Activated CD4-positive, alpha-beta memory T cell treated with anti-CD3 and anti-CD28 coated beads, Interleukin-2, amount 10 ng/mL, durations not matched to agents 7 days and 5 days (primary cell): Measurements from ENCODE around the gene IRX1. TPM values are rescaled to one million over a fixed set of nuclear protein-coding genes. Genes with fewer than 3 reads are reported as not detected.

Source experiments
- CTCF ChIA-PET: fragments of 350-600 bp; sonication (Branson Sonifier 250); formaldehyde crosslinking; loops from one replicate; lab custom pipeline; 2021; ENCODE audit warnings: antibody characterized with exemption, inconsistent platforms; lab: Charles Lee
- POLR2A ChIA-PET: fragments of 350-600 bp; sonication (Branson Sonifier 250); formaldehyde crosslinking; loops from one replicate; lab custom pipeline; 2021; ENCODE audit warnings: antibody characterized with exemption; lab: Charles Lee
- DNase-seq: peaks from one replicate; pipeline ENCODE4 v3.0.0-alpha.2; 2020
- H3K27ac Mint-ChIP-seq: one replicate; pipeline ENCODE4 v1.8.0; 2021; ENCODE audit warnings: mild to moderate bottlenecking, mixed read lengths
- H3K27me3 Mint-ChIP-seq: one replicate; pipeline ENCODE4 v1.8.0; 2021; ENCODE audit warnings: mixed read lengths
- H3K36me3 Mint-ChIP-seq: one replicate; pipeline ENCODE4 v1.8.0; 2021; ENCODE audit warnings: low read depth, mixed read lengths
- H3K4me1 Mint-ChIP-seq: one replicate; pipeline ENCODE4 v1.8.0; 2021; ENCODE audit warnings: mixed read lengths
- H3K4me3 Mint-ChIP-seq: one replicate; pipeline ENCODE4 v1.8.0; 2021; ENCODE audit warnings: mild to moderate bottlenecking, mixed read lengths
- H3K9me3 Mint-ChIP-seq: one replicate; pipeline ENCODE4 v1.8.0; 2021; ENCODE audit warnings: mixed read lengths
- total RNA-seq, 2 experiments: library from RNA; stranded (reverse); gene quantifications; one replicate each; pipeline ENCODE4 v1.2.3, GENCODE V29; 2021

The IRX1 gene
- total RNA-seq, 2 experiments from 2014 or later, result not detected

GRCh38 chr5:3650320-3650719 is 54.7 kb downstream of the IRX1 start:
- DNase-seq, result no peak
- Mint-ChIP-seq H3K27me3 (no peaks in the 10 kb centered on the region), H3K4me1 (no peaks in the 10 kb centered on the region), H3K36me3 (no peaks in the 10 kb centered on the region), H3K4me3 (no peak overlapping the region), H3K27ac (no peak overlapping the region), H3K9me3 (peaks cover 6% of the 10 kb centered on the region)
- CTCF ChIA-PET, result no interaction called here
- POLR2A ChIA-PET, result no interaction called here

GRCh38 chr5:3650868-3651267 is 55.2 kb downstream of the IRX1 start:
- Mint-ChIP-seq H3K36me3 (no peaks in the 10 kb centered on the region), H3K4me1 (no peaks in the 10 kb centered on the region), H3K27me3 (no peaks in the 10 kb centered on the region), H3K4me3 (no peak overlapping the region), H3K9me3 (peaks cover 6% of the 10 kb centered on the region), H3K27ac (no peak overlapping the region)
- DNase-seq, result no peak
- ChIA-PET POLR2A (no interaction called here), CTCF (no interaction called here)
